HEK293 (cell line): ENCODE results near the gene ANKS6.

Source experiments
- CTCF ChIA-PET: fragments of 350-600 bp; formaldehyde crosslinking; extraction: SDS; loops from one replicate; lab custom pipeline; 2021; ENCODE audit warnings: antibody characterized with exemption; lab: Yijun Ruan, JAX
- POLR2A ChIA-PET: fragments of 300-600 bp; formaldehyde crosslinking; extraction: SDS; loops from one replicate; lab custom pipeline; 2020; ENCODE audit warnings: antibody characterized with exemption, inconsistent platforms; lab: Yijun Ruan, JAX
- H3K27ac ChIP-seq: fragments of 200-500 bp; sonication (Bioruptor generic); 2 replicates; pipeline ENCODE4 v1.5.1; 2014; ENCODE audit warnings: low read depth, low read length, control low read depth, inconsistent platforms; ENCODE audit errors: extremely low read depth
- H3K36me3 ChIP-seq, 2 experiments: fragments of 200-500 bp in 1 of 2; sonication (Bioruptor generic) in 1 of 2; 1 replicate in 1 of 2; 2 replicates in 1 of 2; pipeline ENCODE4 v1.5.1; 2014 to 2017; ENCODE audit warnings: inconsistent platforms in 2 of 2, low read length in 2 of 2; ENCODE audit not compliant: control insufficient read depth in 2 of 2, insufficient read depth in 1 of 2
- H3K4me1 ChIP-seq: fragments of 200-500 bp; sonication (Bioruptor generic); 2 replicates; pipeline ENCODE4 v1.5.1; 2014; ENCODE audit warnings: mild to moderate bottlenecking, low read length, inconsistent platforms; ENCODE audit not compliant: control insufficient read depth, insufficient read depth
- H3K4me3 ChIP-seq: 2 replicates; pipeline ENCODE4 v1.5.1; 2011; ENCODE audit warnings: low read depth, mild to moderate bottlenecking, control low read depth, low read length, moderate library complexity
- H3K9me3 ChIP-seq: fragments of 200-500 bp; sonication (Bioruptor generic); 2 replicates; pipeline ENCODE4 v1.5.1; 2014; ENCODE audit warnings: low read depth, low read length, inconsistent platforms; ENCODE audit not compliant: control insufficient read depth, insufficient read depth
- GFI1B ChIP-seq: fragments of 450-650 bp; formaldehyde crosslinking; IDR thresholded peaks from 2 replicates; pipeline ENCODE4 v1.5.1; 2016; ENCODE audit warnings: missing biosample characterization, missing genetic modification characterization
- GLI2 ChIP-seq: fragments of 450-650 bp; formaldehyde crosslinking; IDR thresholded peaks from 2 replicates; pipeline ENCODE4; 2017; ENCODE audit warnings: missing biosample characterization, missing genetic modification characterization, low read depth, borderline replicate concordance
- GLIS1 ChIP-seq: fragments of 450-650 bp; formaldehyde crosslinking; IDR thresholded peaks from 2 replicates; pipeline ENCODE4 v1.5.1; 2016; ENCODE audit warnings: missing biosample characterization, missing genetic modification characterization
- GLIS2 ChIP-seq: fragments of 450-650 bp; formaldehyde crosslinking; IDR thresholded peaks from 2 replicates; pipeline ENCODE4 v1.5.1; 2016; ENCODE audit warnings: missing biosample characterization, missing genetic modification characterization
- PBX3 ChIP-seq: sonication (generic); formaldehyde crosslinking; IDR thresholded peaks from 2 replicates; pipeline ENCODE4 v1.8.1; 2022; ENCODE audit warnings: mild to moderate bottlenecking, moderate library complexity, missing genetic modification reagents
- SP2 ChIP-seq: fragments of 450-650 bp; formaldehyde crosslinking; IDR thresholded peaks from 2 replicates; pipeline ENCODE4 v1.5.1; 2016; ENCODE audit warnings: missing biosample characterization, missing genetic modification characterization
- ZBTB10 ChIP-seq: fragments of 450-650 bp; formaldehyde crosslinking; IDR thresholded peaks from 2 replicates; pipeline ENCODE4 v1.5.1; 2016; ENCODE audit warnings: missing biosample characterization, missing genetic modification characterization
- ZBTB8A ChIP-seq: fragments of 450-650 bp; formaldehyde crosslinking; IDR thresholded peaks from 2 replicates; pipeline ENCODE4 v1.5.1; 2016; ENCODE audit warnings: missing biosample characterization, missing genetic modification characterization
- ZEB2 ChIP-seq: fragments of 450-650 bp; formaldehyde crosslinking; IDR thresholded peaks from 2 replicates; pipeline ENCODE4 v1.5.1; 2016; ENCODE audit warnings: missing biosample characterization, missing genetic modification characterization
- ZFP3 ChIP-seq: fragments of 450-650 bp; formaldehyde crosslinking; IDR thresholded peaks from 2 replicates; pipeline ENCODE4 v1.5.1; 2016; ENCODE audit warnings: low read depth, missing biosample characterization, missing genetic modification characterization
- ZNF184 ChIP-seq: fragments of 450-650 bp; IDR thresholded peaks from 2 replicates; pipeline ENCODE4 v1.5.1; 2018; ENCODE audit warnings: missing biosample characterization, mild to moderate bottlenecking, missing genetic modification characterization
- ZNF214 ChIP-seq: fragments of 450-650 bp; formaldehyde crosslinking; IDR thresholded peaks from 2 replicates; pipeline ENCODE4 v1.5.1; 2017; ENCODE audit warnings: missing biosample characterization, mild to moderate bottlenecking, missing genetic modification characterization, borderline replicate concordance
- ZNF280C ChIP-seq: fragments of 450-650 bp; formaldehyde crosslinking; IDR thresholded peaks from 2 replicates; pipeline ENCODE4 v1.5.1; 2016; ENCODE audit warnings: missing biosample characterization, missing genetic modification characterization
- ZNF426 ChIP-seq: fragments of 450-650 bp; formaldehyde crosslinking; IDR thresholded peaks from 2 replicates; pipeline ENCODE4 v1.5.1; 2017; ENCODE audit warnings: missing biosample characterization, missing genetic modification characterization, mild to moderate bottlenecking, inconsistent platforms, moderate library complexity
- ZNF521 ChIP-seq: fragments of 450-650 bp; formaldehyde crosslinking; IDR thresholded peaks from 2 replicates; pipeline ENCODE4 v1.5.1; 2017; ENCODE audit warnings: missing biosample characterization, mild to moderate bottlenecking, missing genetic modification characterization
- ZNF530 ChIP-seq: fragments of 450-650 bp; formaldehyde crosslinking; IDR thresholded peaks from 2 replicates; pipeline ENCODE4 v1.5.1; 2016; ENCODE audit warnings: low read depth, missing biosample characterization, missing genetic modification characterization
- ZNF621 ChIP-seq: fragments of 450-650 bp; formaldehyde crosslinking; IDR thresholded peaks from 2 replicates; pipeline ENCODE4 v1.5.1; 2017; ENCODE audit warnings: missing biosample characterization, missing genetic modification characterization
- ZNF623 ChIP-seq: fragments of 450-650 bp; formaldehyde crosslinking; IDR thresholded peaks from 2 replicates; pipeline ENCODE4 v1.5.1; 2016; ENCODE audit warnings: missing biosample characterization, missing genetic modification characterization
- ZNF654 ChIP-seq: fragments of 450-650 bp; formaldehyde crosslinking; IDR thresholded peaks from 2 replicates; pipeline ENCODE4 v1.5.1; 2016; ENCODE audit warnings: low read depth, missing biosample characterization, missing genetic modification characterization
- ZNF660 ChIP-seq: fragments of 450-650 bp; IDR thresholded peaks from 2 replicates; pipeline ENCODE4 v1.5.1; 2018; ENCODE audit warnings: missing biosample characterization, mild to moderate bottlenecking, missing genetic modification characterization
- ZNF664 ChIP-seq: fragments of 450-650 bp; formaldehyde crosslinking; IDR thresholded peaks from 2 replicates; pipeline ENCODE4 v1.5.1; 2016; ENCODE audit warnings: missing biosample characterization, missing genetic modification characterization
- ZNF707 ChIP-seq: fragments of 450-650 bp; formaldehyde crosslinking; IDR thresholded peaks from 2 replicates; pipeline ENCODE4 v1.5.1; 2016; ENCODE audit warnings: missing biosample characterization, missing genetic modification characterization
- ZNF777 ChIP-seq: fragments of 450-650 bp; formaldehyde crosslinking; IDR thresholded peaks from 2 replicates; pipeline ENCODE4 v1.5.1; 2017; ENCODE audit warnings: missing biosample characterization, missing genetic modification characterization, borderline replicate concordance
- TF ChIP-seq, protein P1 (sequence below): fragments of 450-650 bp; formaldehyde crosslinking; IDR thresholded peaks from 2 replicates; pipeline ENCODE4 v1.5.1; 2016; ENCODE audit warnings: missing biosample characterization, missing genetic modification characterization

The ANKS6 gene

GRCh38 chr9:98708103-98708932 is 88.0 kb downstream of the ANKS6 start:
- Histone ChIP-seq H3K4me3 (peak overlapping the region; percentile 35), H3K36me3 (no peaks in the 10 kb centered on the region), H3K27ac (no peak overlapping the region), H3K4me1 (no peaks in the 10 kb centered on the region), H3K9me3 (no peaks in the 10 kb centered on the region)
- TF ChIP-seq GFI1B (tag by site-specific recombination): no peak
- TF ChIP-seq ZBTB10 (tag by site-specific recombination): 0 out of 2 replicates have a peak, but pooled peaks have one; percentile 15
- TF ChIP-seq, protein P1, sequence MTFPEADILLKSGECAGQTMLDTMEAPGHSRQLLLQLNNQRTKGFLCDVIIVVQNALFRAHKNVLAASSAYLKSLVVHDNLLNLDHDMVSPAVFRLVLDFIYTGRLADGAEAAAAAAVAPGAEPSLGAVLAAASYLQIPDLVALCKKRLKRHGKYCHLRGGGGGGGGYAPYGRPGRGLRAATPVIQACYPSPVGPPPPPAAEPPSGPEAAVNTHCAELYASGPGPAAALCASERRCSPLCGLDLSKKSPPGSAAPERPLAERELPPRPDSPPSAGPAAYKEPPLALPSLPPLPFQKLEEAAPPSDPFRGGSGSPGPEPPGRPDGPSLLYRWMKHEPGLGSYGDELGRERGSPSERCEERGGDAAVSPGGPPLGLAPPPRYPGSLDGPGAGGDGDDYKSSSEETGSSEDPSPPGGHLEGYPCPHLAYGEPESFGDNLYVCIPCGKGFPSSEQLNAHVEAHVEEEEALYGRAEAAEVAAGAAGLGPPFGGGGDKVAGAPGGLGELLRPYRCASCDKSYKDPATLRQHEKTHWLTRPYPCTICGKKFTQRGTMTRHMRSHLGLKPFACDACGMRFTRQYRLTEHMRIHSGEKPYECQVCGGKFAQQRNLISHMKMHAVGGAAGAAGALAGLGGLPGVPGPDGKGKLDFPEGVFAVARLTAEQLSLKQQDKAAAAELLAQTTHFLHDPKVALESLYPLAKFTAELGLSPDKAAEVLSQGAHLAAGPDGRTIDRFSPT (tag by site-specific recombination): peak; percentile 51; the same call in 1 of the 2 replicates
- peak; percentile 20; the same call in 1 of the 2 replicates for TF ChIP-seq ZBTB8A
- TF ChIP-seq ZNF426: no peak
- no peak for TF ChIP-seq ZNF184 (tag by site-specific recombination)
- TF ChIP-seq SP2: no peak
- TF ChIP-seq ZNF521 (tag by site-specific recombination): no peak
- 0 out of 2 replicates have a peak, but pooled peaks have one; percentile 30 for TF ChIP-seq PBX3 (CRISPR knock-in tag)
- 0 out of 2 replicates have a peak, but pooled peaks have one; percentile 0 for TF ChIP-seq GLIS2
- TF ChIP-seq ZNF777: peak; percentile 61
- ChIA-PET CTCF (interaction anchor here (0.7 to 1.4 kb wide), 6 partner anchors 43 to 344 kb away, joined by 3 to 5 read pairs (median 4); no protein-coding TSS in a partner anchor), POLR2A (no interaction called here)

- H3K4me3 ChIP-seq: peak overlapping the region; percentile 43
- no peak overlapping the region for H3K27ac ChIP-seq
- ChIA-PET POLR2A (no interaction called here), CTCF (interaction anchor here (0.7 to 1.8 kb wide), 5 partner anchors 8 to 579 kb away, joined by 3 to 6 read pairs (median 4); no protein-coding TSS in a partner anchor)
- H3K36me3 ChIP-seq: no peaks in the 10 kb centered on the region
- no peaks in the 10 kb centered on the region for H3K9me3 ChIP-seq
- no peaks in the 10 kb centered on the region for H3K4me1 ChIP-seq
- TF ChIP-seq ZNF654 (tag by site-specific recombination) (peak; percentile 41), ZNF623 (tag by site-specific recombination) (no peak), ZBTB8A (peak; percentile 4; the same call in 1 of the 2 replicates), GLI2 (tag by site-specific recombination) (no peak), ZFP3 (tag by site-specific recombination) (no peak), ZEB2 (tag by site-specific recombination) (peak; percentile 47; the same call in 1 of the 2 replicates), ZNF530 (tag by site-specific recombination) (no peak), ZNF707 (tag by site-specific recombination) (no peak), GLIS1 (tag by site-specific recombination) (peak; percentile 59; the same call in 1 of the 2 replicates), ZNF214 (no peak), ZNF664 (tag by site-specific recombination) (no peak), ZNF280C (tag by site-specific recombination) (no peak), ZNF660 (0 out of 2 replicates have a peak, but pooled peaks have one; percentile 49), ZNF621 (tag by site-specific recombination) (no peak)
Observed at GRCh38 chr9:98707166-98708102, 88.9 kb downstream of the ANKS6 start.
